Prostate gland (tissue), 2 donors: ENCODE results near the gene S100A2. TPM values are rescaled to one million over a fixed set of nuclear protein-coding genes. Genes with fewer than 3 reads are reported as not detected.

Experiments
- DNase-seq: peaks from one replicate; pipeline ENCODE4 v3.0.0-alpha.2; 2019; ENCODE audit warnings: low spot score
- H3K27ac ChIP-seq, 2 donors: fragments of 200-600 bp; sonication (generic); 2 replicates each; pipeline ENCODE4 v1.5.1; 2017 to 2019
- H3K27me3 ChIP-seq: fragments of 200-600 bp; sonication (generic); replicated peaks from 2 replicates; pipeline ENCODE4 v1.5.1; 2019; ENCODE audit not compliant: insufficient read depth
- H3K36me3 ChIP-seq, 2 donors: fragments of 200-600 bp; sonication (generic); 1 replicate in 1 of 2; 2 replicates in 1 of 2; pipeline versions ENCODE4 v1.5.1 to v1.8.1; 2017 to 2019
- H3K4me1 ChIP-seq: fragments of 200-600 bp; sonication (generic); replicated peaks from 2 replicates; pipeline ENCODE4 v1.5.1; 2019
- H3K4me3 ChIP-seq, 2 donors: fragments of 200-600 bp; sonication (generic); 2 replicates each; pipeline ENCODE4 v1.5.1; 2017 to 2019
- H3K9me3 ChIP-seq: fragments of 200-600 bp; sonication (generic); 2 replicates; pipeline ENCODE4 v1.5.1; 2017
- CTCF ChIP-seq, 4 experiments: fragments of 200-600 bp in 2 of 4; fragments of 450-650 bp in 2 of 4; sonication (generic) in 2 of 4; IDR thresholded peaks; 1 replicate in 3 of 4; 2 replicates in 1 of 4; pipeline ENCODE4 v1.5.1; 2016 to 2019; ENCODE audit warnings: antibody characterized with exemption in 4 of 4, mild to moderate bottlenecking in 2 of 4, moderate library complexity in 2 of 4
- POLR2A ChIP-seq: fragments of 450-650 bp; IDR thresholded peaks from one replicate; pipeline ENCODE4 v1.6.1; 2016; ENCODE audit warnings: antibody characterized with exemption, mild to moderate bottlenecking
- POLR2AphosphoS5 ChIP-seq: sonication (generic); formaldehyde crosslinking; IDR thresholded peaks from one replicate; pipeline ENCODE4 v1.6.1; 2017; ENCODE audit warnings: antibody characterized with exemption
- whole genome bisulfite sequencing: methylation state at CpG from one replicate; pipeline ENCODE4 v1.1.5; 2018; 5-methylcytosine and 5-hydroxymethylcytosine counted together
- intact Hi-C: fragments of 100-400 bp; cut with DNase I; formaldehyde crosslinking; loops from one replicate; pipeline ENCODE4 v1.14.2; 2022
- total RNA-seq, 2 donors: library from RNA; depleted of rRNA; stranded (reverse); fragments of >200 nt; gene quantifications; one replicate each; pipeline ENCODE4 v1.1.0, GENCODE V29; 2016

S100A2 gene
- total RNA-seq, 2 donors from 2014 or later: 14.1 to 22.6 TPM

GRCh38 chr1:153536012-153536670, 29.5 kb downstream of the S100A2 start:
- Histone ChIP-seq H3K4me3 (peak overlapping the region; percentile 60 to 74), H3K36me3 (no peaks in the 10 kb centered on the region), H3K27me3 (no peaks in the 10 kb centered on the region), H3K9me3 (no peaks in the 10 kb centered on the region), H3K27ac (peak overlapping the region; percentile 92 to 96), H3K4me1 (peaks cover 3% of the 10 kb centered on the region)
- under 1% methylated on average over 14 of the region's 38 CpGs for WGBS
- TF ChIP-seq POLR2AphosphoS5: peak; percentile 79
- no peak for TF ChIP-seq CTCF (IDR thresholded peaks at IDR 0.05)
- DNase-seq: peak; percentile 82
- intact Hi-C loops: no loop called here

GRCh38 chr1:153535242-153536011, 30.2 kb downstream of the S100A2 start, which contains the start of gene S100A6:
Gene S100A6 (minus strand): TSS chr1:153535991. CDS start chr1:153535339, 652 bp downstream.
- H3K4me1 ChIP-seq: peaks cover 3% of the 10 kb centered on the region
- peak within 1 kb of the TSS; percentile 92 to 96 for H3K27ac ChIP-seq
- H3K4me3 ChIP-seq: peak within 1 kb of the TSS; percentile 60 to 74
- TF ChIP-seq CTCF (IDR thresholded peaks at IDR 0.05): no peak
- TF ChIP-seq POLR2A: peak; percentile 60
- no peak for TF ChIP-seq POLR2AphosphoS5
- no peaks in the 10 kb centered on the region for H3K27me3 ChIP-seq
- peak; percentile 50 for DNase-seq
- intact Hi-C loops: no loop called here
- no peaks in the 10 kb centered on the region for H3K36me3 ChIP-seq
- WGBS: 17% methylated on average over 4 of the region's 18 CpGs
- H3K9me3 ChIP-seq: no peaks in the 10 kb centered on the region

- Histone ChIP-seq H3K4me1 (peaks cover 3% of the 10 kb centered on the region), H3K27ac (peak overlapping the region; percentile 92 to 96), H3K9me3 (no peaks in the 10 kb centered on the region), H3K36me3 (no peaks in the 10 kb centered on the region), H3K4me3 (peak overlapping the region; percentile 60 to 74), H3K27me3 (no peaks in the 10 kb centered on the region)
- WGBS: 77% methylated on average over 3 of the region's 3 CpGs
- DNase-seq: no peak
- TF ChIP-seq CTCF (IDR thresholded peaks at IDR 0.05) (no peak), POLR2AphosphoS5 (no peak), POLR2A (no peak)
- intact Hi-C loops: no loop called here
These were observed 30.8 kb downstream of the S100A2 start for GRCh38 chr1:153534925-153535241.

GRCh38 chr1:153534226-153534924, 31.3 kb downstream of the S100A2 start:
- Histone ChIP-seq H3K36me3 (no peaks in the 10 kb centered on the region), H3K4me1 (peaks cover 3% of the 10 kb centered on the region), H3K9me3 (no peaks in the 10 kb centered on the region), H3K27ac (peak overlapping the region; percentile 92 to 96), H3K4me3 (peak overlapping the region; percentile 60 to 74), H3K27me3 (no peaks in the 10 kb centered on the region)
- WGBS: 73% methylated on average over 7 of the region's 7 CpGs
- TF ChIP-seq POLR2A (no peak), POLR2AphosphoS5 (no peak), CTCF (IDR thresholded peaks at IDR 0.05) (no peak)
- intact Hi-C loops: no loop called here
- DNase-seq: no peak
